K562 treated with DMSO at 1 percent for 24 hours (cell line): ENCODE results near the gene FARP2. TPM values are rescaled to one million over a fixed set of nuclear protein-coding genes. Genes with fewer than 3 reads are reported as not detected.

Experiments
- total RNA-seq: library from RNA; unstranded; fragments of 300-600 nt; gene quantifications from 2 replicates; pipeline ENCODE4 v1.2.3, GENCODE V29; 2022; ENCODE audit warnings: low read depth; ENCODE audit not compliant: insufficient read depth

Gene FARP2
- total RNA-seq = 11.5 and 13.1 TPM in 2 replicates

GRCh38 chr2:241355983-241356870 is at the start of gene FARP2:
FARP2 (plus strand) TSS chr2:241356285; CDS start chr2:241373108, 16,823 bp downstream.

GRCh38 chr2:241315093-241315878 is 40.8 kb upstream of the FARP2 start, which contains the start of gene HDLBP:
HDLBP (minus strand) TSS chr2:241315672; CDS start chr2:241266869, 48,803 bp downstream.

GRCh38 chr2:241315879-241316631 is 40.0 kb upstream of the FARP2 start, which contains the start of gene SEPTIN2:
SEPTIN2 (plus strand) TSS chr2:241315925; CDS start chr2:241324233, 8,308 bp downstream.

GRCh38 chr2:241508240-241509154 is 152.4 kb downstream of the FARP2 start, which contains the start of gene STK25:
STK25 (minus strand) TSS chr2:241508584; CDS start chr2:241508035, 549 bp downstream.

Other genes starting within 250 kb of the FARP2 start
- 6.4 and 9.4 TPM in 2 replicates for gene PASK, start 206.8 kb upstream of the FARP2 start, total RNA-seq
- gene PPP1R7, start 205.8 kb upstream of the FARP2 start, total RNA-seq = 39.3 and 41.5 TPM in 2 replicates
- gene ANO7, start 167.6 kb upstream of the FARP2 start, total RNA-seq = 1.1 and 1.4 TPM in 2 replicates
- gene HDLBP, start 40.6 kb upstream of the FARP2 start, total RNA-seq = 104 and 137 TPM in 2 replicates
- gene SEPTIN2, start 40.4 kb upstream of the FARP2 start, total RNA-seq = 70.5 and 84.3 TPM in 2 replicates
- 105 and 118 TPM in 2 replicates for gene STK25, start 152.3 kb downstream of the FARP2 start, total RNA-seq
- gene BOK, start 202.5 kb downstream of the FARP2 start, total RNA-seq = 3.4 TPM in 2 replicates